Spleen (tissue), 7 donors: ENCODE data around the gene LAMA4.

Experiments used
- CTCF ChIP-seq, 11 experiments: fragments of 200-600 bp in 7 of 11; fragments of 450-650 bp in 4 of 11; sonication (generic) in 4 of 11; IDR thresholded peaks in 8 of 11; conservative IDR thresholded peaks in 3 of 11; 1 replicate in 7 of 11; 2 replicates in 4 of 11; pipeline versions ENCODE4 v1.4.0 to v1.8.0; 2016 to 2021; ENCODE audit warnings: antibody characterized with exemption in 11 of 11, inconsistent platforms in 4 of 11, mild to moderate bottlenecking in 1 of 11
- POLR2AphosphoS5 ChIP-seq, 3 donors: sonication (generic); formaldehyde crosslinking; IDR thresholded peaks; one replicate each; pipeline ENCODE4 v1.5.1; 2017; ENCODE audit warnings: antibody characterized with exemption in 3 of 3
- donor health status: DM: no; HTN: no; CAD: no; lungs with moderate emphysema.
- donor health status: DM: no; HTN: no; CAD: no.
- donor health status: DM: no; HTN: no; CAD: no.

DNA sequence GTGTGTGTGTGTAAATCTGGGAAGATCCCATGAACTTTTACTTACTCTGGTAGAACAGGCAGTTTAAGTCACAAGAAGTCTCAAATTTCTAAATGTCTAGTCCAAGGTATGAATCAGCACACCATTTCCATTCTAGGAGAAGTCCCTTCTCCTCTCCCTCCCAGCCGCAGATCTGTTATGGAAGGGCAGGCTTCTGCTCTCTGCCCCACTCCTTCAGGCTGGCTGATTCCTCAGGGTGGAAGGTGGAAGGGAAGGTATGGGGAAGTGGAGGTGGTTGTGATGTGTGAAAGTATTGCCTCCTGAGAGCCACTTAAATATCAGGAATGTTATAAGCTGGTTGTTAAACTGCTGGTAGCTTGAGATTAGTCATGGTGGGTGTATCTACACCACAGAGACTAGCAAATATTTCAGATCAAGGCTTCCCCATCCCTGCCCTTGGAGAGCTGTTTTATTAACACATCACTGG, 44.5 kb upstream of the LAMA4 start:
- TF ChIP-seq CTCF (IDR thresholded peaks at IDR 0.05 in 8 of 11, conservative IDR thresholded peaks at IDR 0.05 in 3 of 11), result no peak
- TF ChIP-seq POLR2AphosphoS5 (IDR thresholded peaks at IDR 0.05), result no peak
